Activated T-helper 1 cell treated with Interleukin-2 at 50 U/mL for 16 hours (primary cell): Measurements from ENCODE around the gene ARHGAP26.
A peak's percentile ranks its signal among the peaks of the same experiment; 100 is the strongest.

Experiments
- DNase-seq: peaks from one replicate; pipeline ENCODE4 v3.0.0-alpha.2; 2020; ENCODE audit warnings: low read depth

The ARHGAP26 gene

DNA sequence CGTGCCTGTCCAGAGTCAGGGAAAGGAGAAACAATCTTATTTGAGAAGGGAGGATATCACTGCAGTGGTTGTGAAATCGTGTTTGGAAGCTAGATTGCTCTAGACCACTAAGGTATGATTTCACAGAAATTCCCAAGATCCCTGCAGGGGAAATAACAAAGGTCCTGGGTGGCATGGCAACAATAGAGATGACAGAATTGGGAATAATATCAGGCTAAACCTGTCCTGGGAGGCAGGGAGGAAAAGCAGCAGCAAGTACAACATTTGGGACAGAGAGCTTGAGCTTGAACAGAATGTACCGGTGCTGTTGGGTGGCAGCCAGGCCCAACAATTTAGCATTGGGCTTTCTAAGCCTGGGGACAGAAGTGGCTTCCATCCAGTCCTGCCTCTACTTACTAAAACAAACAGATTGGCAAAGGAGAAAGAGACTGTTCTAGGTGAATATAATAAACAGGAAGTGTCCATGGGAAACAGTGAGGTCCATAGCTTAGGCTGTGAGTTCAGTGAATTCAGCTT is 17.0 kb upstream of the ARHGAP26 start:
- no peak for DNase-seq

GRCh38 chr5:142754031-142754430 is 16.1 kb upstream of the ARHGAP26 start:
- DNase-seq = no peak

- DNase-seq = no peak
Observed at GRCh38 chr5:142756576-142756975, 13.6 kb upstream of the ARHGAP26 start.

GRCh38 chr5:142757564-142757963 is 12.6 kb upstream of the ARHGAP26 start:
- DNase-seq = no peak

GRCh38 chr5:142758062-142758795 is 11.9 kb upstream of the ARHGAP26 start:
- DNase-seq = no peak

DNA sequence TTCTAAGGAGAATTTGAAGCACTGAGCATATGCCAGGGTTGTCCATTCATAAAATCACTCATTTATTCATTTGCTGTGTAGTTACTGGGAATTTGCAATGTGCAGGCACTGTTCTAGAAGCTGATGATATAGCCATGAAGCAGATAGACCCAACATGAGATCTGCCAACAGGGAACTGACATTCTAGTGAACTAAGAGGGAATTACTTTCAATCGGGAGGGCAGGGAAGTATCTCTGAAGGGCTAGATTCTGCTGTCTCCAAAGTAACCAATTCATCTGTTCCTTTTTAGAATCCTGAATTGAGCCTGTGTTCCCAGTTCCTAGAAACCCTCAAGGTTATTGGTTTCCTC is 11.4 kb upstream of the ARHGAP26 start:
- no peak for DNase-seq

- no peak for DNase-seq
Observed at GRCh38 chr5:142763701-142764100, 6.5 kb upstream of the ARHGAP26 start.

DNA sequence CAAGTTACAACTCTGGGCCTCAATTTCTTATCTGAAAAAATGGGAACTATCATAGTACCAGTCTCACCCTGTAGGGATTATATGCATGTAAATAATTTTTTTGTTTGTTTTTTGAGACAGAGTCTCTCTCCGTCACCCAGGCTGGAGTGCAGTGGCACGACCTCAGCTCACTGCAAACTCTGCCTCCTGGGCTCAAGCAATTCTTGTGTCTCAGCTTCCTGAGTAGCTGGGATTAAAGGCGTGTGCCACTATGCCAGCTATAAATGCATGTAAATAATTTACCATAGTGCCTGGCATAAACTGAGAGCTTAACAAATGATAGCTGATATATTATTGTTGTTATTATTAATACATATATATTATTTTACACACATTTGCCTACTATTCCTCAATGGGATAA is 3.0 kb upstream of the ARHGAP26 start:
- no peak for DNase-seq

- no peak for DNase-seq
Observed at GRCh38 chr5:142767911-142768310, 2.3 kb upstream of the ARHGAP26 start.

DNA sequence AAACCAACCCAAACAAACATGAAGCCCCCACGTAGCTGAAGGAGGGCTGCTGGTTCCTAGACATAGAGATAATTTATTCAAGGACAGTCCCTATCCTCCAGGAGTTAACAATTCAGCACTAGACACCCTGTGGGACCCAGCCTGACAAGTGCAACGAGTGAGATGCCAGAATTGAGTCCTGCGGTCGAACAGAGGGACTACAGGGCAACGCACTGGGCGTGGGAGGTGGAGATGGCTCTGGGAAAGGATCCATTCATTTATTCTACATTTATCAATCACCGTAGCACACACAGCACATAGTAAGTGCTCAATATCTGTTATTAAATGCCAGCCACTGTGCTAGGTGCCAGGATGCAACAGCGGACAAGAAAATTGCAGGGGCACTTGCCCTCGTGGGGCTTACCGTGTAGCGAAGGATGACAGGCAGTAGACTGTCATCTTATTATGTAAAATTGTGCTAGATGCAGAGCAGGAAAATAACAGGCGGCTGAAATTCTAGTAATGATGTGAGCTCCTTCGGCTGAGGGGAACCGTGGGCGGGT is 855 bp upstream of the ARHGAP26 start:
- DNase-seq = no peak

- DNase-seq = peak; percentile 33
Observed at GRCh38 chr5:142770650-142771609, 753 bp downstream of the ARHGAP26 start.

GRCh38 chr5:142771666-142772065 is 1.5 kb downstream of the ARHGAP26 start:
- no peak for DNase-seq

DNA sequence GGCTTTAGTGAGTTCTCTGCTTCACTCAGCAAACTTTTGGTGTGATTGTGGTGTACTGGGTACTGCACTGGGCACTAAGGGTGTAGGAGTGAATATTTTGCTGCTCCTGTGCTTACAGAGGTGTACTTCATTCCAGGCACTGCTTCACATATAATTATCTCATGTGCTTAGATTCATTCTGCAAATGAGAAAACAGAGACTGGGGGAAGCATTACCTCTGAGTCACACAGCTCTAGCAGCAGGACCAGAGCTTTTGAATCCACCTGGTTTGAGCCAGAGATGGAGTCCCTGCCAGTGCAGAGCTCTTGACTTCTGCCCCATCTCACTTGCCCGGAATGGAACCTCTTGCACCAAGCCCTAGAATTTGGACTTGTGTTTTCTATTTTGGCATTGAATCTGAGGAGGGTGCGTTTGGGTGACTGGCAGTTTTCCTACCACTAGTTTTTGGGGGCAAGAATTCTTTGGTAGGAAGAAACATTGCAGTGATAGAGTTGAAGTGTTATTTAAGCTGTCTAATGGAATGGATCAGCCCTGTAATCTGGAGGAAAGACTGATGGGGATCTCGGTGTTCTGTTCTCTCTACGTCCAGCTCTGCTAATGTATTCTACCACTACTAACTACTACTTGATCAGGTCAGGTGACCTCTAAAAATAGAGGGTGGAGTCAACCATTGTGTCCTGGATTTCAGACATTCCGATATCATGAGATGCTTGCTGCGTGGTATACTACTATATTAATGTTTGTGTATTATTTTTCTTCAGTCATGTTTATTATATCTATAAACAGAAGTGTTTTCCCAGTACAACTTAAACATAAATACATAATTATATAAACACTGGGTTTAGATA is 2.5 kb downstream of the ARHGAP26 start:
- no peak for DNase-seq

DNA sequence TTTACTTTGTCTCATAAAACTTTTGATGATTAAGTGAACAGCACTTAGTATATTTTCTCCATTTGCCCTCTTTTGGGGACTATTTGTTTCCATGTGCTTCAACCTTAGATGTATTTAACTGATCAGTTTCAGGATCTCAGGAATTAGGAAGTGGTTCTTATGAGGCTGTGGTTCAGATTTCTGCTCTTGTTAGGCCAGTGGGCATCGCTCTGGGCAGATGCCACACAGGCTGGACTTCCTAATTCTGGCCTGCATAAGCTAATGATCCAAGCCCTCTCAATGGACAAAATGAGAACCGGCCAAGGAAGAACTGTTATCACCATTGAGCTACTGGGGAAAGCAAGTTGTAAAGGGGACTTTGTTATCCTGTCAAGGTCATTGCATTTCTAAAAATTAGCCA is 6.9 kb downstream of the ARHGAP26 start:
- DNase-seq = no peak

DNA sequence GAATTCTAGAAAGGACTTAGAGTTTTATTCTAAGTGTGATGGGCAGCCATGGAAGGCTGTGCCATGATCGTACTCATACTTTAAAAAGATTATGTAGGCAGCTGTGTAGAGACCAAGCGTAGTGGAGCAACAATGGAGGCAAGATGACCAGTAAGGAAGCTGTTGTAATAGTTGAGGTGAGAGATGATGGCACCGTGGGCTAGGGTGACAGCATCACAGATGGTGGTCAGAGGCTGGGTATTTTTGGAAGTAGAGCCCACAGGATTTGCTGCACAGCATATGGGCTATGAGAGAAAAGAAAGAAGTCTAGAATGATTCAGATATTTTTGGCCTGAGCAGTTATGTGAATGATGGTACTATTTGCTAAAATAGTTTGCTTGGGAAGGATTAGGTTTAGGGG is 7.7 kb downstream of the ARHGAP26 start:
- no peak for DNase-seq

DNA sequence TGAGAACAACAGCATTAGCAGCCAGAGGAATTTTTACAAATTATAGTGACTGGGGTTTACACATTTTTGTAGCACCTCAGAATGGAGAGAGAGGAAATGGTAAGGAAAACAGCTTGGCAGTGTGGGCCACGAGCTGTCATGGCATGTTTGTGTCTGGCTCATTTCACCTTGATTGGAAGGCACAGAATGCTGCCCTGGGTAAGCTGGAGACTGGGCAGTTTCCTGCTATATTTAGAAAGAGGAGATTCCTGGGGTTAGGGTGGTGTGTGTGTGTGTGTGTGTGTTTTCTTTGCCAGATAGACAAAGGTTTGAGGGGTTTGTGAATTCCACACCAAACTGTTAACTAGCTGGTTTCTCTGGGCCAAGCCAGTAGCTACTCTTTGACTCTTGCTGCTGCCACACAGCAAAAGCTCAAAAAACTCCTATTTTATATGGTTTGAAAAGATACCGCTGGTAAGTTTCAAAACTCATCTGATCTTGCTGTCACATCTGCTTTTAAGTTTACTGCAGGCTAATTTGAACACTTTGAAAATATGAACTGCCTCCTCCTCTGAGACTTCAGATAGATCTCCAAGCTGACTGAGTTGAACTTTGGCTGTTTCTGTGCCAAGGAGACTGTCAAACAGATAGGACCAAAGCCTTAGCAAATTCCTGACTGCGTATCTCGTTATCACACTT is 9.1 kb downstream of the ARHGAP26 start:
- no peak for DNase-seq

GRCh38 chr5:142780871-142781270 is 10.7 kb downstream of the ARHGAP26 start:
- no peak for DNase-seq

- no peak for DNase-seq
Observed at GRCh38 chr5:142782976-142783530, 12.9 kb downstream of the ARHGAP26 start.

DNA sequence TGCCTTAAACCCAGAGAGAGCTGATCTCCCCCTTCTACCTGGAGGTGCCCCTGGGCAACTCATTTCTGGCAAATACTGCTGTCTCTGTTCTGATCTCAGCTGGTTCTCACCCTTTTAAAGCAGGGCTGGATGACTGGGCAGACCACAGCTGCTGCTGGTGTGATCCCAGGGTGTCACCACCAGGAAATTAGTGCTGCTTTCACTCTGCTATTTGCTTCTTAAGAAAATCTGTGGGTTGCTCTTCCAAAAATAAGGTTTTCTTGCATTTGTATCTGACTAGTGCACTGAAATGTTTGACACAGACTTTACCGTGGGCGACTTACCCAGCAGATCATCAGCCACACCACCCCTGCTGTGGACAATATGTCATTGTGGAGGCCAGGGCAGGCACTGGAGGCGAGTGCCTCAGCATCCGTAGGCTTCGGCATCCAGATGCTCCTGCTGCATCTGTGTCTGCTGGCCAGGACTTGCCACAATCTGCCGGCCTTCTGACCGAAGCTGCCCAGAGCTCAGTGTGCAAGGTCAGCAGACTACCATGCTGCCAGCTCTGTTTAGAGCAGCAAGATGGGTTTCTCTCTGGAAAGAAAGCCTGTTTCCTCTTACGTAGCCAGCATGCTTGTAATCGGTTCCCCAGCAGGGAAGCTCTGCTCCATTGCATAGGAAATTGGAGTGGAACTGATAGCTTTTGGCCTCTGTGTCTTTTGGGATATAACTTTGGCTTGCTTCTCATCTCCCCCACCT is 13.6 kb downstream of the ARHGAP26 start:
- DNase-seq = no peak

GRCh38 chr5:142784401-142784955 is 14.3 kb downstream of the ARHGAP26 start:
- no peak for DNase-seq
